GM12878 (cell line): ENCODE data around the gene PROX1. TPM values are rescaled to one million over a fixed set of nuclear protein-coding genes. Genes with fewer than 3 reads are reported as not detected.

Experiments used
- ATAC-seq: fragments of 200-7000 bp; cut with Tn5 transposase; 3 replicates; pipeline ENCODE4 v1.9.1; 2020; ENCODE audit warnings: mild to moderate bottlenecking, moderate library complexity
- BruUV-seq: library from RNA; stranded (reverse); fragments of 400-500 nt; replicated peaks from 2 replicates; lab custom pipeline; 2021; lab: Mats Ljungman, UMichigan
- CTCF ChIA-PET: fragments of 300-600 bp; sonication (Branson Sonifier 250); formaldehyde crosslinking; extraction: SDS; loops from one replicate; lab custom pipeline; 2021; ENCODE audit warnings: inconsistent platforms; lab: Yijun Ruan, JAX
- POLR2A ChIA-PET: fragments of 350-600 bp; formaldehyde crosslinking; extraction: SDS; loops from one replicate; lab custom pipeline; 2021; ENCODE audit warnings: inconsistent platforms; lab: Charles Lee
- RAD21 ChIA-PET: fragments of 300-600 bp; sonication (Branson Sonifier 250); formaldehyde crosslinking; loops from one replicate; lab custom pipeline; 2023; ENCODE audit warnings: antibody characterized with exemption; ENCODE audit not compliant: unreplicated experiment; lab: Charles Lee
- SMC1A ChIA-PET: fragments of 300-600 bp; sonication (Branson Sonifier 250); formaldehyde crosslinking; loops from one replicate; lab custom pipeline; 2023; ENCODE audit not compliant: unreplicated experiment, uncharacterized antibody; lab: Charles Lee
- DNase-seq: peaks from one replicate; pipeline ENCODE4 v3.0.0-alpha.2; 2011; ENCODE audit warnings: low read depth, low spot score
- FAIRE-seq: peaks from 3 replicates; lab custom pipeline; 2011; peaks lifted over from hg19 to GRCh38; lab: Jason Lieb, UNC
- H2AFZ ChIP-seq: 2 replicates; pipeline ENCODE4 v1.6.0; 2011; ENCODE audit warnings: low read depth, low read length, control low read depth; ENCODE audit not compliant: control insufficient read depth
- H3K27ac ChIP-seq: 2 replicates; pipeline ENCODE4 v1.5.1; 2011; ENCODE audit warnings: control low read depth; ENCODE audit not compliant: control insufficient read depth, insufficient read depth
- H3K27me3 ChIP-seq, 2 experiments: replicated peaks in 1 of 2; 2 replicates each; pipeline versions ENCODE4 v1.6.0 to v1.6.1; 2011; ENCODE audit warnings: low read length in 1 of 2; ENCODE audit not compliant: control insufficient read depth in 2 of 2, insufficient read depth in 2 of 2
- H3K36me3 ChIP-seq, 2 experiments: 2 replicates each; pipeline ENCODE4 v1.5.1; 2011; ENCODE audit warnings: low read length in 1 of 2; ENCODE audit not compliant: control insufficient read depth in 2 of 2, insufficient read depth in 2 of 2
- H3K4me1 ChIP-seq: 2 replicates; pipeline ENCODE4 v1.6.1; 2011; ENCODE audit warnings: mild to moderate bottlenecking, low read length, moderate library complexity, mixed read lengths; ENCODE audit not compliant: control insufficient read depth, insufficient read depth
- H3K4me2 ChIP-seq: 2 replicates; pipeline ENCODE4 v1.6.0; 2011; ENCODE audit warnings: control low read depth; ENCODE audit not compliant: control insufficient read depth, insufficient read depth
- H3K4me3 ChIP-seq: fragments of 200-600 bp; sonication (generic); 2 replicates; pipeline ENCODE4 v1.5.1; 2016
- H3K79me2 ChIP-seq: 2 replicates; pipeline ENCODE4 v1.6.0; 2011; ENCODE audit warnings: low read length; ENCODE audit not compliant: control insufficient read depth, insufficient read depth
- H3K9ac ChIP-seq: 2 replicates; pipeline ENCODE4 v1.8.0; 2011; ENCODE audit warnings: low read length, control low read depth, mixed read lengths; ENCODE audit not compliant: control insufficient read depth, insufficient read depth
- H3K9me3 ChIP-seq: replicated peaks from 3 replicates; pipeline ENCODE4 v1.5.1; 2011; ENCODE audit warnings: mild to moderate bottlenecking, low read length; ENCODE audit not compliant: control insufficient read depth, insufficient read depth
- H4K20me1 ChIP-seq: 2 replicates; pipeline ENCODE4 v1.6.0; 2011; ENCODE audit not compliant: control insufficient read depth, insufficient read depth
- CTCF ChIP-seq, 3 experiments: IDR thresholded peaks in 2 of 3; conservative IDR thresholded peaks in 1 of 3; 2 replicates each; pipeline ENCODE4 v1.5.1; 2011; ENCODE audit warnings: low read depth in 3 of 3, low read length in 3 of 3, mild to moderate bottlenecking in 3 of 3, control low read depth in 2 of 3, moderate library complexity in 2 of 3, inconsistent platforms in 1 of 3, mixed read lengths in 1 of 3; ENCODE audit not compliant: control insufficient read depth in 2 of 3, insufficient read depth in 1 of 3; ENCODE audit errors: extremely low read depth in 1 of 3
- CUX1 ChIP-seq: IDR thresholded peaks from 2 replicates; pipeline ENCODE4 v1.6.1; 2012; ENCODE audit warnings: improper control_type of control experiment, low read depth, low read length; ENCODE audit not compliant: insufficient replicate concordance
- EGR1 ChIP-seq, 2 experiments: IDR thresholded peaks; 1 replicate in 1 of 2; 2 replicates in 1 of 2; pipeline ENCODE4 v1.6.1; 2011 to 2012; ENCODE audit warnings: low read depth in 2 of 2, low read length in 2 of 2, borderline replicate concordance in 1 of 2, mild to moderate bottlenecking in 1 of 2, moderate library complexity in 1 of 2
- IRF3 ChIP-seq: fragments of 450-650 bp; IDR thresholded peaks from 2 replicates; pipeline ENCODE4 v1.6.1; 2014; ENCODE audit warnings: mild to moderate bottlenecking
- MLLT1 ChIP-seq: fragments of 450-650 bp; IDR thresholded peaks from 2 replicates; pipeline ENCODE4 v1.6.1; 2016; ENCODE audit warnings: mild to moderate bottlenecking
- MYB ChIP-seq: fragments of 150-350 bp; IDR thresholded peaks from 2 replicates; pipeline ENCODE4 v1.6.1; 2014; ENCODE audit warnings: mild to moderate bottlenecking, low read depth, low read length, borderline replicate concordance
- RFX5 ChIP-seq: IDR thresholded peaks from 2 replicates; pipeline ENCODE4 v1.6.1; 2011; ENCODE audit warnings: low read depth, low read length, improper control_type of control experiment
- SREBF2 ChIP-seq: IDR thresholded peaks from 2 replicates; pipeline ENCODE4 v1.6.1; 2012; ENCODE audit warnings: mild to moderate bottlenecking, low read length
- SRF ChIP-seq, 2 experiments: IDR thresholded peaks; 2 replicates each; pipeline ENCODE4 v1.6.1; 2011; ENCODE audit warnings: low read depth in 2 of 2, low read length in 2 of 2, mild to moderate bottlenecking in 1 of 2, moderate library complexity in 1 of 2
- STAT3 ChIP-seq: IDR thresholded peaks from 2 replicates; pipeline ENCODE4 v1.6.1; 2011; ENCODE audit warnings: low read depth, low read length, improper control_type of control experiment
- ZNF207 ChIP-seq: fragments of 450-650 bp; IDR thresholded peaks from 2 replicates; pipeline ENCODE4 v1.6.1; 2014; ENCODE audit warnings: antibody characterized with exemption, mild to moderate bottlenecking, borderline replicate concordance
- ZSCAN29 ChIP-seq: fragments of 450-650 bp; IDR thresholded peaks from 2 replicates; pipeline ENCODE4 v1.6.1; 2017; ENCODE audit warnings: mild to moderate bottlenecking, moderate library complexity
- WGBS: methylation state at CpG from one replicate; pipeline ENCODE4 v1.1.6; 2016; ENCODE audit warnings: low lambda C conversion rate; ENCODE audit not compliant: insufficient replicate concordance, insufficient coverage; ENCODE audit errors: missing lambda C conversion rate; 5-methylcytosine and 5-hydroxymethylcytosine counted together
- in situ Hi-C: fragments of 300-500 bp; cut with MboI; formaldehyde crosslinking; loops from 9 replicates; pipeline ENCODE4 v1.14.3; 2018; ENCODE audit warnings: mixed read lengths
- intact Hi-C: fragments of 100-400 bp; cut with micrococcal nuclease; formaldehyde crosslinking; loops from one replicate; pipeline ENCODE4 v1.14.2; 2022; ENCODE audit not compliant: unreplicated experiment
- polyA plus RNA-seq, 11 experiments: library from polyadenylated mRNA; depleted of rRNA in 4 of 11; unstranded in 6 of 11; stranded (reverse) in 5 of 11; fragments of >200 nt; fragmentation: Nextera tagmentation in 4 of 11; fragmentation: Illumina TruSeq in 1 of 11; extraction: Ambion mirVana in 4 of 11; extraction: Trizol in 1 of 11; gene quantifications; 1 replicate in 1 of 11; 2 replicates in 10 of 11; pipeline versions ENCODE4 v1.2.1 to v1.2.3, GENCODE V29; 2011 to 2016; ENCODE audit warnings: inconsistent platforms in 2 of 11, missing spikeins in 2 of 11, low read depth in 1 of 11
- total RNA-seq, 4 experiments: library from RNA; depleted of rRNA in 3 of 4; stranded (reverse); fragments of >200 nt in 3 of 4; fragmentation: Illumina TruSeq in 1 of 4; extraction: Trizol in 1 of 4; gene quantifications; 2 replicates each; pipeline versions ENCODE4 v1.2.1 to v1.2.3, GENCODE V29; 2013 to 2021

Gene PROX1
- total and polyA plus RNA-seq, 10 of the 15 experiments (the other 5 are each of a cell fraction or from before 2014, with no cell fraction given) = under 0.01 to 0.44 (median 0.03) TPM; not detected in 4

GRCh38 chr1:213977909-213978308 lies 9.9 kb upstream of the PROX1 start:
- Histone ChIP-seq H3K79me2 (no peaks in the 10 kb centered on the region), H3K4me1 (no peaks in the 10 kb centered on the region), H3K36me3 (no peaks in the 10 kb centered on the region), H3K9ac (no peak overlapping the region), H3K4me2 (no peak overlapping the region), H3K27ac (no peak overlapping the region), H4K20me1 (no peaks in the 10 kb centered on the region), H3K4me3 (no peak overlapping the region), H2AFZ (no peak overlapping the region), H3K27me3 (peaks cover 2 to 4% of the 10 kb centered on the region in 2 experiments), H3K9me3 (no peaks in the 10 kb centered on the region)
- no TSS peak for BruUV-seq
- SMC1A ChIA-PET = no interaction called here
- intact Hi-C loops = no loop called here
- CTCF ChIA-PET = no interaction called here
- no peak for TF ChIP-seq STAT3
- no peak for TF ChIP-seq ZNF207
- no peak for TF ChIP-seq CTCF (IDR thresholded peaks at IDR 0.05 in 2 of 3, conservative IDR thresholded peaks at IDR 0.05 in 1 of 3; ENCODE audit: control insufficient read depth in 2 of 3, extremely low read depth in 1 of 3, insufficient read depth in 1 of 3, low read depth in 3 of 3, low read length in 3 of 3)
- no peak for TF ChIP-seq MLLT1
- TF ChIP-seq CUX1 = no peak
- TF ChIP-seq RFX5 = no peak
- TF ChIP-seq EGR1 (IDR thresholded peaks at IDR 0.05; ENCODE audit: borderline replicate concordance in 1 of 2, low read depth in 2 of 2, low read length in 2 of 2) = no peak
- no peak for TF ChIP-seq ZSCAN29
- TF ChIP-seq MYB = no peak
- TF ChIP-seq SRF (IDR thresholded peaks at IDR 0.05; ENCODE audit: low read depth in 2 of 2, low read length in 2 of 2) = no peak
- no peak for TF ChIP-seq IRF3
- no peak for TF ChIP-seq SREBF2
- DNase-seq = no peak
- in situ Hi-C loops = no loop called here
- no peak for ATAC-seq
- RAD21 ChIA-PET = no interaction called here
- WGBS = 25% methylated on average over 3 of the region's 3 CpGs
- no peak for FAIRE-seq
- POLR2A ChIA-PET = no interaction called here
